Tibial nerve (tissue), 4 donors: ENCODE results near the gene HYDIN.
"Not testable (repeated sequence)": the region's sequence is repeated elsewhere in the genome, so short reads cannot be mapped to it uniquely, and the experiment has no call there.

Source experiments
- EP300 ChIP-seq, 2 donors: sonication (generic); formaldehyde crosslinking; IDR thresholded peaks; one replicate each; pipeline ENCODE4 v1.6.1; 2017; ENCODE audit warnings: antibody characterized with exemption in 2 of 2, mild to moderate bottlenecking in 1 of 2
- POLR2A ChIP-seq, 2 donors: fragments of 450-650 bp; IDR thresholded peaks; one replicate each; pipeline ENCODE4 v1.6.1; 2017; ENCODE audit warnings: antibody characterized with exemption in 2 of 2, mild to moderate bottlenecking in 2 of 2, moderate library complexity in 2 of 2
- TF ChIP-seq, protein P1 (sequence below), 5 experiments: fragments of 200-600 bp in 3 of 5; fragments of 450-650 bp in 2 of 5; sonication (generic) in 3 of 5; IDR thresholded peaks; one replicate each; pipeline ENCODE4 v1.5.1; 2016 to 2019; ENCODE audit warnings: antibody characterized with exemption in 5 of 5, mild to moderate bottlenecking in 3 of 5, moderate library complexity in 2 of 5

DNA sequence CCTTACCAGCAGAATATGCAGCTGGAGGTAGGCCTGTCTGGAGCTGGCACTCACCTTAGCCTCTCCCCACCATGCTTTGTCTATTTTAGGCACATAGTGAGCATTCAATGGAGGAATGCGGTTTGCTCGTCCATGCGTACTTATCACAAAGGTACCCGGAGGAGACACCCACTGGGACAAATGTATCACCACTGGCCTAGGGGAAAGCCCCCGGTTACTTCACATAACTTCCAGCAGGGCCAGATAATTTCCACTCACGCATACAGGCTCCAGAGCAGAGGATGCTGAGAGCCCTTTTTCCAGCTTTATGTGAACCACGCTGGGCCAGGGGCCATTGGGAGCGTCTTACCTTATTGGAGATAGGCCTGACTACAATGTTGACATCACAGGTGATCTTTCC lies 348.2 kb downstream of the HYDIN start:
- TF ChIP-seq, protein P1, sequence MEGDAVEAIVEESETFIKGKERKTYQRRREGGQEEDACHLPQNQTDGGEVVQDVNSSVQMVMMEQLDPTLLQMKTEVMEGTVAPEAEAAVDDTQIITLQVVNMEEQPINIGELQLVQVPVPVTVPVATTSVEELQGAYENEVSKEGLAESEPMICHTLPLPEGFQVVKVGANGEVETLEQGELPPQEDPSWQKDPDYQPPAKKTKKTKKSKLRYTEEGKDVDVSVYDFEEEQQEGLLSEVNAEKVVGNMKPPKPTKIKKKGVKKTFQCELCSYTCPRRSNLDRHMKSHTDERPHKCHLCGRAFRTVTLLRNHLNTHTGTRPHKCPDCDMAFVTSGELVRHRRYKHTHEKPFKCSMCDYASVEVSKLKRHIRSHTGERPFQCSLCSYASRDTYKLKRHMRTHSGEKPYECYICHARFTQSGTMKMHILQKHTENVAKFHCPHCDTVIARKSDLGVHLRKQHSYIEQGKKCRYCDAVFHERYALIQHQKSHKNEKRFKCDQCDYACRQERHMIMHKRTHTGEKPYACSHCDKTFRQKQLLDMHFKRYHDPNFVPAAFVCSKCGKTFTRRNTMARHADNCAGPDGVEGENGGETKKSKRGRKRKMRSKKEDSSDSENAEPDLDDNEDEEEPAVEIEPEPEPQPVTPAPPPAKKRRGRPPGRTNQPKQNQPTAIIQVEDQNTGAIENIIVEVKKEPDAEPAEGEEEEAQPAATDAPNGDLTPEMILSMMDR (IDR thresholded peaks at IDR 0.05): not testable (repeated sequence)
- TF ChIP-seq POLR2A, EP300 (IDR thresholded peaks at IDR 0.05): not testable (repeated sequence)
